Measurements from ENCODE around the gene ATP2B1.

GRCh38 chr12:89706551-89706950 lies 2.1 kb downstream of the ATP2B1 start:
- TF ChIP-seq TAF1 (IDR thresholded peaks at IDR 0.05; ENCODE audit: borderline replicate concordance, insufficient read depth, low read length) (no peak), REST (IDR thresholded peaks at IDR 0.05; ENCODE audit: insufficient read depth in 1 of 2, low read depth in 2 of 2, low read length in 2 of 2) (no peak), POLR2AphosphoS5 (IDR thresholded peaks at IDR 0.05; ENCODE audit: low read depth, low read length) (no peak), SIN3A (IDR thresholded peaks at IDR 0.05; ENCODE audit: borderline replicate concordance, insufficient read depth, low read length) (no peak), FOXP2 (optimal IDR thresholded peaks at IDR 0.05; ENCODE audit: borderline replicate concordance, extremely low read depth, extremely low read length, insufficient read depth) (no peak)
